Left renal cortex interstitium (tissue), 4 donors: ENCODE results near the gene TRNP1. TPM values are rescaled to one million over a fixed set of nuclear protein-coding genes. Genes with fewer than 3 reads are reported as not detected.

Experiments
- polyA plus RNA-seq, 4 donors: library from polyadenylated mRNA; unstranded; fragments of 120-200 nt; gene quantifications; one replicate each; pipeline ENCODE4 v1.2.1, GENCODE V29; 2013; ENCODE audit not compliant: insufficient read length in 4 of 4

Gene TRNP1
- polyA plus RNA-seq, 4 donors, result 5.6 to 8.2 (median 7.0) TPM

Other genes with a start within 250 kb of the TRNP1 start
- gene PIGV, start 205.7 kb upstream of the TRNP1 start, polyA plus RNA-seq, result 10 to 100 TPM; 16.8 to 19.6 (median 17.6) TPM
- gene ZDHHC18, start 167.0 kb upstream of the TRNP1 start, polyA plus RNA-seq, result 10 to 100 TPM; 20.0 to 29.3 (median 21.3) TPM
- 1 to 10 TPM in 1 of 4 donors, under 1 TPM in 3; 0.41 to 1.1 (median 0.56) TPM for gene SFN, start 130.5 kb upstream of the TRNP1 start, polyA plus RNA-seq
- gene GPN2, start 103.4 kb upstream of the TRNP1 start, polyA plus RNA-seq, result 10 to 100 TPM; 28.2 to 35.7 (median 33.7) TPM
- 10 to 100 TPM; 15.1 to 17.0 (median 16.0) TPM for gene GPATCH3, start 93.2 kb upstream of the TRNP1 start, polyA plus RNA-seq
- 1 to 10 TPM; 1.1 to 1.9 (median 1.5) TPM for gene NR0B2, start 79.7 kb upstream of the TRNP1 start, polyA plus RNA-seq
- gene NUDC, start 71.9 kb upstream of the TRNP1 start, polyA plus RNA-seq, result 10 to 100 TPM; 81.4 to 98.6 (median 94.9) TPM
- 10 to 100 TPM in 2 of 4 donors, 1 to 10 TPM in 2; 8.8 to 11.7 (median 10.3) TPM for gene KDF1, start 33.2 kb upstream of the TRNP1 start, polyA plus RNA-seq
- gene TENT5B, start 19.2 kb downstream of the TRNP1 start, polyA plus RNA-seq, result 1 to 10 TPM; 1.0 to 1.5 (median 1.3) TPM
- 10 to 100 TPM; 22.3 to 34.0 (median 23.3) TPM for gene SLC9A1, start 161.4 kb downstream of the TRNP1 start, polyA plus RNA-seq
- gene WDTC1, start 240.9 kb downstream of the TRNP1 start, polyA plus RNA-seq, result 10 to 100 TPM; 38.5 to 56.0 (median 46.7) TPM